Heart left ventricle (tissue), 13 donors: ENCODE measurements around the gene HPSE.

Source experiments
- CTCF ChIP-seq, 12 donors: fragments of 200-600 bp; sonication (generic) in 4 of 12; IDR thresholded peaks; one replicate each; pipeline versions ENCODE4 v1.5.0 to v1.8.0; 2018 to 2022; ENCODE audit warnings: antibody characterized with exemption in 12 of 12, mild to moderate bottlenecking in 5 of 12
- POLR2A ChIP-seq, 2 donors: fragments of 450-650 bp; IDR thresholded peaks; one replicate each; pipeline ENCODE4 v1.6.1; 2017; ENCODE audit warnings: antibody characterized with exemption in 2 of 2, mild to moderate bottlenecking in 2 of 2, moderate library complexity in 2 of 2
- donor health status: ischemic (EF 13 %, LVEDD 7.1; RV severe dilation, severe dysfunction).
- donor health status: DM: no; HTN: yes; CAD: no.
- donor health status: DM: no; HTN: no; CAD: no.
- donor health status: ischemic (EF 25% LVEDD 6.9; RV normal size, moderate dysfunction).
- donor health status: ischemic (EF 25% LVEDD 5.7; RV mildly dilated, moderate dysfunction).
- donor health status: ischemic (EF 35%, LVEDD 5.7; RV mildly dilated, moderate dysfunction).
- donor health status: nonischemic (EF 11% LVEDD 7.7; RV severe dilation, severe dysfunction).
- donor health status: DM: yes; HTN: yes; CAD: no.
- donor health status: PGD.
- donor health status: ischemic (EF 29% LVEDD 5.4; RV normal size, mild dysfunction).
- donor health status: nonischemic (EF 23%, LVEDD 6.1; RV moderate dilation, normal function).

GRCh38 chr4:83276299-83277040 is 58.2 kb downstream of the HPSE start:
- no peak for TF ChIP-seq CTCF (IDR thresholded peaks at IDR 0.05)
- no peak for TF ChIP-seq POLR2A (IDR thresholded peaks at IDR 0.05)
